Eye (tissue), 1 donor: Measurements from ENCODE around the gene C15orf39.
A peak's percentile ranks its signal among the peaks of the same experiment; 100 is the strongest.

Experiments
- DNase-seq: peaks from one replicate; pipeline ENCODE4 v3.0.0-alpha.2; 2015

The C15orf39 gene

GRCh38 chr15:75174102-75174501, 27.6 kb upstream of the C15orf39 start:
- DNase-seq = no peak

- no peak for DNase-seq
These were observed 27.0 kb upstream of the C15orf39 start for GRCh38 chr15:75174729-75175128.

- no peak for DNase-seq
These were observed 25.3 kb upstream of the C15orf39 start for GRCh38 chr15:75176396-75176761.

- DNase-seq = no peak
These were observed 24.2 kb upstream of the C15orf39 start for GRCh38 chr15:75177360-75178071.

GRCh38 chr15:75178171-75178937, 23.3 kb upstream of the C15orf39 start:
- peak; percentile 56 for DNase-seq

- no peak for DNase-seq
These were observed 22.5 kb upstream of the C15orf39 start for GRCh38 chr15:75178938-75179745.

- no peak for DNase-seq
These were observed 21.9 kb upstream of the C15orf39 start for GRCh38 chr15:75179746-75180140.

- no peak for DNase-seq
These were observed 19.9 kb upstream of the C15orf39 start for GRCh38 chr15:75181780-75182179.

GRCh38 chr15:75182187-75183131, 19.2 kb upstream of the C15orf39 start:
- DNase-seq = no peak

GRCh38 chr15:75185271-75186029, 16.2 kb upstream of the C15orf39 start:
- DNase-seq = no peak

- no peak for DNase-seq
These were observed 15.6 kb upstream of the C15orf39 start for GRCh38 chr15:75186044-75186443.

- no peak for DNase-seq
These were observed 13.2 kb upstream of the C15orf39 start for GRCh38 chr15:75188499-75188898.

GRCh38 chr15:75191235-75191634, 10.4 kb upstream of the C15orf39 start:
- DNase-seq = no peak

GRCh38 chr15:75192307-75192706, 9.4 kb upstream of the C15orf39 start:
- DNase-seq = no peak

- no peak for DNase-seq
These were observed 8.4 kb upstream of the C15orf39 start for GRCh38 chr15:75193272-75193671.

- no peak for DNase-seq
These were observed 7.7 kb upstream of the C15orf39 start for GRCh38 chr15:75193976-75194375.

- no peak for DNase-seq
These were observed 7.3 kb upstream of the C15orf39 start for GRCh38 chr15:75194397-75194796.

GRCh38 chr15:75195122-75195765, 6.4 kb upstream of the C15orf39 start:
- peak; percentile 93 for DNase-seq

- DNase-seq = no peak
These were observed 5.9 kb upstream of the C15orf39 start for GRCh38 chr15:75195766-75196241.

GRCh38 chr15:75197062-75197630, 4.5 kb upstream of the C15orf39 start:
- no peak for DNase-seq
